Measurements from ENCODE around the gene SBF2. TPM values are rescaled to one million over a fixed set of nuclear protein-coding genes. Genes with fewer than 3 reads are reported as not detected.

Gene SBF2
- total and polyA plus RNA-seq, 5 donors from 2014 or later: 1.1 to 5.5 (median 2.1) TPM

DNA sequence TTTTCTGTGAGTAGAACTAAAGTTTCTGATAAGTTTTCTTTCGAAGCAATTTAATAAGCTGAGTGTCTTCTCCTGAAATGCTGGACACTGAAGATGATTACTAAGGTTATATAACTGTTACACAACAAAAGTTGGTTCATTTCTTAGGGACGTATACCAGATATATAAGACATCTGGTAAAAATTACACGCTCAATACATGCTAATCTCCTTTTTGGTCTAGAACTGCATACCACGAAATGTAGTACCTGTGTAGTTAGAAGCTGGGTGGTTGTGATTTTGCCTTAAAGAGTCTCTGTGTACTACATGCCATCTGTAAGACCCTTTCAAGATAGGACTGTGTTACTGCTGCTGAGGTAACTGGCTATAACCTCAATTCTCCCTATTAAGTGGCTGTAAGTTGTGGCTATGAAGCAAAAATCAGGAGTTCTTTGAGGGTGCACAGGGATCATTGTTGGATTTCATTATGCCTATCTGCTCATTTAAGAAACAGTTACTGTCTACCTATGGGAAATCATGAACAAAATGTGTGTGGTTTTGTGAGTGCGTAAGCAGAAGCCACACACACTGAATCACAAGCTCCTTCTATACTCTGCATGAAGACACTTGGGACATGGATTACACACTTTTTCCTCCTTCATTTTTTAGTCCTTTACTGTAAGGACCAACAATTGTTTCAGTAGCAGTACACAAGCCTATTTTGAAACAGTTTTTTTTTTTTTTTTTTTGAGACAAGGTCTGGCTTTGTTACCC, 434.3 kb downstream of the SBF2 start:
- DNase-seq: no peak
- Mint-ChIP-seq H3K27ac (no peak overlapping the region), H3K36me3 (no peaks in the 10 kb centered on the region), H3K27me3 (no peaks in the 10 kb centered on the region), H3K9me3 (no peaks in the 10 kb centered on the region), H3K4me3 (no peak overlapping the region), H3K4me1 (peaks cover 4 to 23% (median 7%) of the 10 kb centered on the region in 4 donors)
- Histone ChIP-seq H3K27ac (ENCODE audit: insufficient read depth, low read length, poor library complexity, severe bottlenecking) (no peak overlapping the region), H3K36me3 (ENCODE audit: control insufficient read depth, insufficient read depth, low read length) (no peaks in the 10 kb centered on the region), H3K27me3 (ENCODE audit: control insufficient read depth, insufficient read depth, low read length) (no peaks in the 10 kb centered on the region), H3K4me3 (ENCODE audit: low read depth, low read length) (no peak overlapping the region), H3K4me1 (ENCODE audit: control insufficient read depth, insufficient read depth, low read length, poor library complexity, severe bottlenecking) (no peaks in the 10 kb centered on the region), H3K9me3 (ENCODE audit: control insufficient read depth in 2 of 2, low read length in 2 of 2) (no peaks in the 10 kb centered on the region)
- peak in 1 of 2 donors; percentile 14 for ATAC-seq (ENCODE audit: low read depth in 2 of 2)

DNA sequence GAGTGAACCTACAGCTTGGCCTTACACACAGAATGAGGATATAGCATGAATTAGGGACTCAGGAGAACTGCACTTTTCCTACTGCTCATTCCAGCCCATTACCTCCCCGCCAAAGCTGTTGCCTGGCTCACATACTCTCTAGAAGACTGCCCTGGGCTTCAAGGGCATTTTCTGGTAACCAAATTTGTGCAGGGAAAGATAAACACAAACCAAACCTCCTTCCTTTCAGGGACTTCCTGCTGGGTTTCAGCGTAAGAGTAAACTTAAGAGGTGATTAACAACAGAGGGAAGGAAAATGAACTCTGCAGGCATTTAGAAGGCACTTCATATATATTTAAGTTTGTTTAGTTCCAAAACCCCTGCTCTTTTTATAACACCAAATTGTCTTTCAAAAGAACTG, 435.2 kb downstream of the SBF2 start:
- H3K9me3 ChIP-seq (ENCODE audit: control insufficient read depth in 2 of 2, low read length in 2 of 2): no peaks in the 10 kb centered on the region
- H3K4me3 ChIP-seq (ENCODE audit: low read depth, low read length): no peak overlapping the region
- ATAC-seq (ENCODE audit: low read depth in 2 of 2) (no peak), DNase-seq (peak in 1 of 3 donors; percentile 36)
- H3K27me3 ChIP-seq (ENCODE audit: control insufficient read depth, insufficient read depth, low read length): no peaks in the 10 kb centered on the region
- no peak overlapping the region for H3K27ac ChIP-seq (ENCODE audit: insufficient read depth, low read length, poor library complexity, severe bottlenecking)
- Mint-ChIP-seq H3K9me3 (no peaks in the 10 kb centered on the region), H3K4me3 (peak overlapping the region in 1 of 4 donors; percentile 36), H3K36me3 (no peaks in the 10 kb centered on the region), H3K4me1 (peaks cover 4 to 23% (median 7%) of the 10 kb centered on the region in 4 donors), H3K27ac (peak overlapping the region in 2 of 3 donors; percentile 3 to 12), H3K27me3 (no peaks in the 10 kb centered on the region)
- H3K4me1 ChIP-seq (ENCODE audit: control insufficient read depth, insufficient read depth, low read length, poor library complexity, severe bottlenecking): no peaks in the 10 kb centered on the region
- no peaks in the 10 kb centered on the region for H3K36me3 ChIP-seq (ENCODE audit: control insufficient read depth, insufficient read depth, low read length)

DNA sequence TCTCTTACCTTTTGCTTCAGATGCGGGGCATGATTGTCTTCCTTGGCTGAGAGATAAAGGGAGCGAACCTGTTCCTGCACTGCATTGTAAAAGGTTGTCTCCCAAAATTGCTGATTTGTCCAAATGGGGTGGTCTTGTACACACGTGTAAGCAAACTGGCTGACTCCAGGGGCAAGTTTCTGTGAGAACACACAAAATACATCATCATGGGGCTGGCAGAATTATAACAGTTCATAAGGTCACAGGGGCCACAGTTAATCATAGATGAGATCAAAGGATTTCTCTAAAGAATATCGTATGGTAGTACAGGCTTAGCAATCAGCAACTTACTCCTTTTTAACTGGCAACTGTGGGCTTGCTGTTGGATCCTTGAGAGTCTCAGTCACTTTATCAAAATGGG, 435.8 kb downstream of the SBF2 start:
- no peaks in the 10 kb centered on the region for H3K9me3 Mint-ChIP-seq
- H3K4me1 Mint-ChIP-seq: peaks cover 4 to 23% (median 7%) of the 10 kb centered on the region in 4 donors
- peak overlapping the region in 1 of 3 donors; percentile 12 for H3K27ac Mint-ChIP-seq

DNA sequence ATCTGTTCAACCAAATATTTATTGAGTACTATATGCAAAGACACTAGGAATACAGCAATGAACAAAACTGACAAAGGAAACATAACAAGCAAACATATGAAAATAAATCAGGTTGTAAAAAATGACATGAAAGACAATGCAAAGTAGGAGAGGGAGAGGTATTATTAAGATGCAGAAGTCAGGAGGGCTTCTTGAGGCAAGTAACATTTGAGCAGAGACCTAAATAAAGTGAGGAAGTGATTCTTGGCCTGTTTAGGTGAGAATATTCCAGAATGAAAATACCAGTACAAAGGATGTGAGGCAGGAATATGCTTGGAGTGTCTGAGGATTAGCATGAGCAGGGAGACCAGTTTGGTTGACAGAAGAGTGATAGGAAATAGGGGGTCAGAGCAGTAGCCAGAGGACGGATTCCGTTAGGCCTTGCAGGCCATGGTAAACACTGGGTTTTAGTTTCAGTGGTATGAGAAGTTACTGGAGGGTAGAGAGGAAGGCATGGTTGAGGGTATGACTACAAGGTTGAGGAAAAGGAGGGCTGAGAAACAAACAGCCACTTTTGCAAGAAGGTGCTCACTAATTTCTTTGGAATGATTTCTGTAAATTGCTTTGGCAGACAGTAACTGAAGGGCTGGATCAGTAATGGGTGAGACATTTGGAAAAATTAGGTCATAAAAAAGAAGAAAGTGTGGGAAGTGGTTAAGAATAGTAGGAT, 438.3 kb downstream of the SBF2 start:
- Mint-ChIP-seq H3K27me3 (no peaks in the 10 kb centered on the region), H3K4me1 (peaks cover 4 to 18% (median 6%) of the 10 kb centered on the region in 4 donors), H3K36me3 (no peaks in the 10 kb centered on the region), H3K4me3 (no peak overlapping the region), H3K27ac (no peak overlapping the region), H3K9me3 (no peaks in the 10 kb centered on the region)
- H3K4me1 ChIP-seq (ENCODE audit: control insufficient read depth, insufficient read depth, low read length, poor library complexity, severe bottlenecking): no peaks in the 10 kb centered on the region
- DNase-seq: no peak
- H3K36me3 ChIP-seq (ENCODE audit: control insufficient read depth, insufficient read depth, low read length): no peaks in the 10 kb centered on the region
- ATAC-seq (ENCODE audit: low read depth in 2 of 2): no peak
- no peaks in the 10 kb centered on the region for H3K9me3 ChIP-seq (ENCODE audit: control insufficient read depth in 2 of 2, low read length in 2 of 2)
- no peak overlapping the region for H3K27ac ChIP-seq (ENCODE audit: insufficient read depth, low read length, poor library complexity, severe bottlenecking)
- no peak overlapping the region for H3K4me3 ChIP-seq (ENCODE audit: low read depth, low read length)
- no peaks in the 10 kb centered on the region for H3K27me3 ChIP-seq (ENCODE audit: control insufficient read depth, insufficient read depth, low read length)

More for the DNA sequence above, 435.8 kb downstream of the SBF2 start:
- ATAC-seq (ENCODE audit: low read depth in 2 of 2) (no peak), DNase-seq (no peak)
- H3K27me3 ChIP-seq (ENCODE audit: control insufficient read depth, insufficient read depth, low read length): no peaks in the 10 kb centered on the region
- no peak overlapping the region for H3K4me3 Mint-ChIP-seq
- H3K9me3 ChIP-seq (ENCODE audit: control insufficient read depth in 2 of 2, low read length in 2 of 2): no peaks in the 10 kb centered on the region
- H3K27me3 Mint-ChIP-seq: no peaks in the 10 kb centered on the region
- no peak overlapping the region for H3K27ac ChIP-seq (ENCODE audit: insufficient read depth, low read length, poor library complexity, severe bottlenecking)
- no peaks in the 10 kb centered on the region for H3K36me3 Mint-ChIP-seq
- no peaks in the 10 kb centered on the region for H3K36me3 ChIP-seq (ENCODE audit: control insufficient read depth, insufficient read depth, low read length)
- no peak overlapping the region for H3K4me3 ChIP-seq (ENCODE audit: low read depth, low read length)
- H3K4me1 ChIP-seq (ENCODE audit: control insufficient read depth, insufficient read depth, low read length, poor library complexity, severe bottlenecking): no peaks in the 10 kb centered on the region

DNA sequence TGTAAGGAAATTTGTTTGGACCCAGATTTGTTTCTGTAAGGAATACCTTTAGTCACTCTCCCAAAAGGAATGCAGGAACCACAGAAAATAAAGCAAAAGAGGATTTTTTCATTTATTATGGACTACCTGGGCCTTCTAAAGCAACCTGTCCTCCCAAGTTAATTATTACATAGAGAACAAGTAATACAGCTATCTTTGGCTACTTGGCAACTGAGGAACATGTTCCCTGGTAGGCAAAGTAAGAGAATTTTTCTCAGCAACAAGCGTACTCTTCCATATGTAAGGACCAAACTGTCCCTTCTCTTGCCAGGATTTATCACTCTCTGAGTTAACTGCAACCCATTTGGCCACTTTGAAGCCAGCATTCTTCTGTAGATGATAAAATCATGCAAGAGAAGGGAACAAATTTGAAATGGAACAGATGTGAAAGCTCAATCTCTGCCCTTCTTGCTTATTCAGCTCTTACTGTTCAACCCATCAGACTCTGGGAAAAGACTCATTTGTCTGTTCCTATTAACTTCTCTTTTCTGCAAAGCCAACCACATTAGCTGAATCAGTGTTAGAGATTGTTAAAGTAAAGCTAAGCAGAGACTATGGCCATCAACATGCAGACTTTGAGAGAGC, 440.0 kb downstream of the SBF2 start:
- Histone ChIP-seq H3K27ac (ENCODE audit: insufficient read depth, low read length, poor library complexity, severe bottlenecking) (no peak overlapping the region), H3K27me3 (ENCODE audit: control insufficient read depth, insufficient read depth, low read length) (no peaks in the 10 kb centered on the region), H3K36me3 (ENCODE audit: control insufficient read depth, insufficient read depth, low read length) (no peaks in the 10 kb centered on the region), H3K4me1 (ENCODE audit: control insufficient read depth, insufficient read depth, low read length, poor library complexity, severe bottlenecking) (no peaks in the 10 kb centered on the region), H3K4me3 (ENCODE audit: low read depth, low read length) (no peak overlapping the region), H3K9me3 (ENCODE audit: control insufficient read depth in 2 of 2, low read length in 2 of 2) (no peaks in the 10 kb centered on the region)
- peaks cover 7% of the 10 kb centered on the region for H3K36me3 Mint-ChIP-seq
- no peak for ATAC-seq (ENCODE audit: low read depth in 2 of 2)
- no peak for DNase-seq
- no peaks in the 10 kb centered on the region for H3K9me3 Mint-ChIP-seq
- H3K27me3 Mint-ChIP-seq: no peaks in the 10 kb centered on the region
- no peak overlapping the region for H3K4me3 Mint-ChIP-seq
- H3K4me1 Mint-ChIP-seq: peaks cover 0 to 9% (median 4%) of the 10 kb centered on the region in 4 donors
- no peak overlapping the region for H3K27ac Mint-ChIP-seq

DNA sequence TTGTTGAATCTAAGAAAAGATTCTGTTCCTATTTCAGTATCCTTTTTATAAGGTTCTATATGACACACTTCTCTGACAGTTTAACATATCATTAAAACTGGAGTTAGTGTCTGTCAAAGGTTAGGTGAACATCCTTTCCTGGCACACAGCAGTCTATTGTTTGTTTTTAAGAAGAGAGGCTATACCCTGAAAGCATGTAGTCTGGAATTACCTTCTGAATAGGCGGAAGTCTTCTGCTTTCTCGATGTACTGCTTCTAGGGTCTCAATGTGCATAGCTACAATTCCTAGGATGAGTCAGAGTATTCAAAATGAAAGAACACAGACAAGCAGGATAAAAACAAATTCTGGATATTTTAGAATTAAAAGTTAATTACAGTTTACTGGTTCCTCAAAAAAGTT, 441.6 kb downstream of the SBF2 start:
- DNase-seq (no peak), ATAC-seq (ENCODE audit: low read depth in 2 of 2) (no peak)
- Mint-ChIP-seq H3K27ac (peak overlapping the region in 1 of 3 donors; percentile 16), H3K27me3 (peaks cover 6% of the 10 kb centered on the region), H3K4me1 (no peaks in the 10 kb centered on the region), H3K9me3 (no peaks in the 10 kb centered on the region), H3K36me3 (peaks cover 7% of the 10 kb centered on the region), H3K4me3 (no peak overlapping the region)
- Histone ChIP-seq H3K4me3 (ENCODE audit: low read depth, low read length) (no peak overlapping the region), H3K27me3 (ENCODE audit: control insufficient read depth, insufficient read depth, low read length) (no peaks in the 10 kb centered on the region), H3K9me3 (ENCODE audit: control insufficient read depth in 2 of 2, low read length in 2 of 2) (no peaks in the 10 kb centered on the region), H3K36me3 (ENCODE audit: control insufficient read depth, insufficient read depth, low read length) (no peaks in the 10 kb centered on the region), H3K27ac (ENCODE audit: insufficient read depth, low read length, poor library complexity, severe bottlenecking) (no peak overlapping the region), H3K4me1 (ENCODE audit: control insufficient read depth, insufficient read depth, low read length, poor library complexity, severe bottlenecking) (no peaks in the 10 kb centered on the region)

DNA sequence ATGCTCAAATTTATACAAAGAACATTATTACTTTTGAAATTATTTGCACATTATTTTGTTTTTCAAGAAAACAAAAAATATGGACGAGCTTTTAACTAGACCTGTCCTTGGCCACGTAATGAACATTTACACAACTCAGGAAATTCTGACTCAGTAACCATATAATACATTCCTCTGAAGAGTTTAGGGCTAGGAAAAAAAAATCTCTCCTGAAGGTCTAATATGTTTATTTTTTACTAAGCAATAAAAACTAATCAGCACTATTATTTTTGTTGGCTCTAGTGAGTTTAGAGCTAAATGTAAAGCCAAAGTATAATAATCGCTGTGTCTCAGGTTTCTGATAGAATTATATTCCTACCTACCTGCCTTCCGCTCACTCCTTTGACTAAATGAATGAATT, 442.7 kb downstream of the SBF2 start:
- H3K27ac ChIP-seq (ENCODE audit: insufficient read depth, low read length, poor library complexity, severe bottlenecking): no peak overlapping the region
- peaks cover under 1% of the 10 kb centered on the region for H3K36me3 ChIP-seq (ENCODE audit: control insufficient read depth, insufficient read depth, low read length)
- Mint-ChIP-seq H3K36me3 (peaks cover 13% of the 10 kb centered on the region), H3K4me1 (peaks cover 0 to 2% (median 0%) of the 10 kb centered on the region in 4 donors), H3K27me3 (peaks cover 6% of the 10 kb centered on the region), H3K27ac (no peak overlapping the region), H3K4me3 (no peak overlapping the region), H3K9me3 (no peaks in the 10 kb centered on the region)
- DNase-seq (no peak), ATAC-seq (ENCODE audit: low read depth in 2 of 2) (no peak)
- no peak overlapping the region for H3K4me3 ChIP-seq (ENCODE audit: low read depth, low read length)
- H3K9me3 ChIP-seq (ENCODE audit: control insufficient read depth in 2 of 2, low read length in 2 of 2): no peaks in the 10 kb centered on the region
- no peaks in the 10 kb centered on the region for H3K27me3 ChIP-seq (ENCODE audit: control insufficient read depth, insufficient read depth, low read length)
- H3K4me1 ChIP-seq (ENCODE audit: control insufficient read depth, insufficient read depth, low read length, poor library complexity, severe bottlenecking): no peaks in the 10 kb centered on the region
